Heart left ventricle (tissue), 13 donors: Measurements from ENCODE around the gene SCAANT1.

Experiments used
- CTCF ChIP-seq, 12 donors: fragments of 200-600 bp; sonication (generic) in 4 of 12; IDR thresholded peaks; one replicate each; pipeline versions ENCODE4 v1.5.0 to v1.8.0; 2018 to 2022; ENCODE audit warnings: antibody characterized with exemption in 12 of 12, mild to moderate bottlenecking in 5 of 12
- POLR2A ChIP-seq, 2 donors: fragments of 450-650 bp; IDR thresholded peaks; one replicate each; pipeline ENCODE4 v1.6.1; 2017; ENCODE audit warnings: antibody characterized with exemption in 2 of 2, mild to moderate bottlenecking in 2 of 2, moderate library complexity in 2 of 2
- donor health status: ischemic (EF 13 %, LVEDD 7.1; RV severe dilation, severe dysfunction).
- donor health status: DM: no; HTN: yes; CAD: no.
- donor health status: DM: no; HTN: no; CAD: no.
- donor health status: ischemic (EF 25% LVEDD 6.9; RV normal size, moderate dysfunction).
- donor health status: ischemic (EF 25% LVEDD 5.7; RV mildly dilated, moderate dysfunction).
- donor health status: ischemic (EF 35%, LVEDD 5.7; RV mildly dilated, moderate dysfunction).
- donor health status: nonischemic (EF 11% LVEDD 7.7; RV severe dilation, severe dysfunction).
- donor health status: DM: yes; HTN: yes; CAD: no.
- donor health status: PGD.
- donor health status: ischemic (EF 29% LVEDD 5.4; RV normal size, mild dysfunction).
- donor health status: nonischemic (EF 23%, LVEDD 6.1; RV moderate dilation, normal function).

- TF ChIP-seq CTCF (IDR thresholded peaks at IDR 0.05) (no peak), POLR2A (IDR thresholded peaks at IDR 0.05) (no peak)
Measured at GRCh38 chr3:63862804-63863149, 49.4 kb downstream of the SCAANT1 start.
